GM19351 (cell line): ENCODE measurements around the gene MAP1S.

Experiments used
- ATAC-seq: cut with Tn5 transposase; IDR thresholded peaks from one replicate; pipeline ENCODE4 v1.9.1; 2021; ENCODE audit warnings: mild to moderate bottlenecking, moderate library complexity; ENCODE audit not compliant: unreplicated experiment

The MAP1S gene

DNA sequence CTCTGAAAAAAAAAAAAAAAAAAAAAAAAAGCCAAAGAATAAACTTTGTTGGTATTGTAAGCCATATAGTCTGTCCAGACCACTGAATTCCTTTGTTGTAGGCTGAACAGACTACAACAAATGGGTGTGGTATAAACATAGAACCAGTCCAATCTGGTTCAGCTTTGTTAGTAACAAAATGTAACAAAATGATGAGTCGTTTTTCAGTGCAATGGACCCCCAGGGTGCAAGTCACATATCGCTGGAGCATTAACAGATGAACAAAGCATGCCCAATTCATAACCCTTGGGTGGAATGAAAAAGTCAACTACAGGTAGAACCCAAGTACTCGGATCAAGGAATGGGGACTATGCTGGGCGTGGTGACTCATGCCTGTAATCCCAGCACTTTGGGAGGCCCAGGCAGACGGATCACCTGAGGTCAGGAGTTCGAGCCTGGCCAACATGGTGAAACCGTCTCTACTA, 18.4 kb downstream of the MAP1S start:
- no peak for ATAC-seq

- ATAC-seq: no peak
Observed at GRCh38 chr19:17739121-17739875, 20.0 kb downstream of the MAP1S start.

GRCh38 chr19:17741456-17741855, 22.2 kb downstream of the MAP1S start:
- ATAC-seq: no peak

GRCh38 chr19:17743874-17744580, 24.7 kb downstream of the MAP1S start:
- ATAC-seq: no peak

DNA sequence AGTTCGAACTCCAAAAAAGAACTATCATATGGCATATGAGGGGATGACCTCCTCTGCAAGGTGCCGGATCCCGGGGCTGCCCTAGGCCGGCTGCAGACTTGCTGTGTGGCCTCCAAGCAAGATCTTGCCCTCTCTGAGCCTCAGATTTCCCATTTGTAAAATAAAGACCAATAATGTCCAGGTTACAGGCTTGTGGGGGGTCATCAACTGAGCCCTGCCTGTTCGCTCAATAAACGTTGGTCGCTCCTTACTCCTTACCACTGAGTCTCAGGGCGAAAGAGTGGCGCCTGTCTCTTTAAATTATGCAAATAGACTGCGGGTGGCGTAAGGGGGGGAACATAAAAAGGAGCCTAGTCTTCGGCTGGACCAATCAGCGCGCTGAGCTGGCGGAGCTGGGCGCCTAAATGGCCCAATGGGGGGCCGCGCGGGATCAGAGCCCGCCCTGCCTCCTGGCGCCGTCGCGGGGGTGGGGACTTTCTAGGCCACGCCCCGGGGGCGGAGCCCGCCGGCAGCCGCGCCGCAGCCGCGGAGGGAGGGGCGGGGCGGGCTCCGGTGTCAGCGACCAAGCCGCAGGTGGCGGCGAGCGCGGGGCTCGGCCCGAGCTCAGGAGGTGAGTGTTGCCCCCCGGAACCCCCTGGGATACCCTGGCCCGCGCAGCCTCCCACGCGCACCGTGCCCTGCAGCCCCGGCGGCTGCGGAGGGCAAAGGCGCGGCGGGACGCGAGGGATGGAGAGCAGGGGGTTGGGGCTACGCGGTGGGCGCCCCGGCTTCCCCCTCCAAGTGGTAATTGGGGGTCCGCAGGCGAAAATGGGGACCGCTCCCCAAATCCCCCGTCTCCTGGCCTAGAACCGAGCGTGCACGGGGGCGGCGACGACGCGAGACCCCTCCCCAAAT, 28.2 kb downstream of the MAP1S start:
- peak; percentile 68 for ATAC-seq

DNA sequence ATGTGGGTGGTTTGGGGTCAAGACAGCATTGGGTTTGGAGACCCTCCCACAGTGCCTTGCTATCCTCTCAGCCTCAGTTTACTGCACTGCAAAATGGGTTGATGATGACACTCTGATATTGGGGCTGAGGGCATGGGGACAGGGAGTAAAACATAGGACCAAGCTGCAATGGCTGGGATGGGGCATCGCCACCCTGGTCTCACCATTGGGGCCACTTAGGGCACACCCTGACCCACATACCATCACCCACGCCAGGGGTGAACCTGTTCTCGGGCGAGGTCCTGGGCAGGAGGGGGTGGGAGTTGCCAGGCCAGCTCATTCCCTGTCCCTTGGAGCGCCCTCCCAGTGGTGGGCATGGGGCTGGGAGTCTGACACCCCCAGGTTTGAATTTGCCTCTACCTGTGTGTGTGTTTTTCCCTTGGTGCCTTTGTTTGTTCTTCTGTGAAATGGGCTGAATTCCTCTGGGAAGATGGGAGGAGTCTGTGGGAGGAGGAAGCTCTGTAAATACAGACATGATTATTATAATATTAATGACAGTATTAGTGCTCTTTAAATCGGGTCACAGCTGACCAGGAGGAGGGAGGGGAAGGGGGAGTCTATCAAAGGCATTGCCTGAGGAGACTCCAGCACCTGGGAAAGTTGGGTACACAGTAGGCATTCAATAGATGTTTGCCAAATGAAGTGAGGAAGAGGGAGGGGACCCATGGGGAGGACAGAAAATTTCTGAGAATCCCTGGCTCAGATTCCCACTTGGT, 29.8 kb downstream of the MAP1S start:
- ATAC-seq: no peak

DNA sequence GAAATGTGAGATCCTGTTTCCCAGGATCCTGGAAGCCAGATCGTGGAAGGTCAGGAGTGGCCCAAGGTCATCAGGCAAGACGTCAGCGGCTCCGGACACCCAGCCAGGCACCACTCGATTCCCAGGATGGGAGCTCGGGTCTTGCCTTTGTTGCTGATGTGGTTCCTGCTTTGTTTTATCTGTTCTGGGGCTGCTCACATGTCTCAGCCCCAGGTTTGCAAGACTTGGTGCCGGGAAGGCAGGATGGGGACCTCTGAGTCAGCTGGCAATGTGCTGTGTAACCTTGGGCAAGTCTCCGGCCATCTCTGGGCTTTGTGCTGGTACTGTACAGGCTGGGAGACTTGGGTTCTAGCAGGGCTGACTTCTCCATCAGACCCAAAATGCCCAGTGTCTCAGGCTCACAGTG, 30.6 kb downstream of the MAP1S start:
- no peak for ATAC-seq

DNA sequence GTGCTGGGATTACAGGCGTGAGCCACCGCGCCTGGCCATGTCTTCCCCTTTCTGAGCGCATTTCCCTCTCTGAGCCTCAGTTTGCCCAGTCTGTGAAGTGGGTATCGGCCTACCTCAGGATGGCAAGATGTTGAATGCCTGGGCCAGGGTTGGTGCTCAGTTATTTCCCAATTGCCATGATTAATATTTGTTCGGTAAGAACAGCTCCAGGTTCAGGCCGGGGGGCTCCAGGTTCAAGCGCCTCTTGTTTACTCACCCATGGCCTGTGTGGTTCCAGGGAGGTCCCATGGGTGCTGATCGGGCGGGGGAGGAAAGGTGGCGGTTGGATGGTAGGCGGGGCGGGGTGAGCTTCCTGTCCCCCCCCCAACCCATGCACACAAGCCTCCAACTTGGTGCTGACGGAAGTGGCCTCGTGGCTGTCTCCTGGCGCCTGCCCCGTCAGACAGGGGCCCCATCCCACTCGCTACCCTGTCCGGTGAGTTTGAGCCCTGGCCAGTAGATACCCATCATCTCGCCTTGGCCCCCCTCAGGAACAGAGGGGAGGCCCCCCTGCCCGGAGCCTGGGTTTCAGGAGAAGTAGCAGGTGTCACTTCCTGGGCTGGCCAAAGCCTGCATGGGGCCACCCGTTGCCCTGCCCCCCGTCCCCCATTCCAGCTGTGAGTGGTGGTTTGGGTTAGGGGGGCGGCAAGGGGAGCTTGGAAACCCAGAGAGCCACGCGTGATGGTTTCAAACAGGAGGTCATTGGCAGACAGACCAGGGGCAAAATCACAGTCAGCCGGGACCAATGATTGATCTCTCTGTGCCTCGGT, 32.0 kb downstream of the MAP1S start, which contains the start of gene FCHO1:
FCHO1 (plus strand) TSS at position 375 of the 809 bp plus-strand sequence. CDS start 3,688 bp downstream, outside the sequence.
- ATAC-seq: peak; percentile 37

DNA sequence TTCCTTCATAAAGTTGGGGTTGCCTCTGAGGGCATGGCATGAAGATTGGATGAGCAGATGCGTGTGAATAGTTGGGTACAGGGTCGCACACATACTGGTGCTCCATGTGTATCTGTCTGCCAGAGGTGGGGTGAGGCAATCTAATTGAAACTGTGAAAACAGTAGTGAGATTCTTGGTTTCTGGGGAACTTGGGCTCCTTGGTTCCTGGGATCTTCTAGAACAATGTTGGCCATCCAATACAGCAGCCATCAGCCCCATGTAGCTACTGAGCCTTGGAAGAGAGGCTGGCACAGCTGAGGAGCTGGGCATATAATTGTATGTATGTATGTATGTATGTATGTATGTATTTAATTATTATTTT, 32.6 kb downstream of the MAP1S start:
- no peak for ATAC-seq

DNA sequence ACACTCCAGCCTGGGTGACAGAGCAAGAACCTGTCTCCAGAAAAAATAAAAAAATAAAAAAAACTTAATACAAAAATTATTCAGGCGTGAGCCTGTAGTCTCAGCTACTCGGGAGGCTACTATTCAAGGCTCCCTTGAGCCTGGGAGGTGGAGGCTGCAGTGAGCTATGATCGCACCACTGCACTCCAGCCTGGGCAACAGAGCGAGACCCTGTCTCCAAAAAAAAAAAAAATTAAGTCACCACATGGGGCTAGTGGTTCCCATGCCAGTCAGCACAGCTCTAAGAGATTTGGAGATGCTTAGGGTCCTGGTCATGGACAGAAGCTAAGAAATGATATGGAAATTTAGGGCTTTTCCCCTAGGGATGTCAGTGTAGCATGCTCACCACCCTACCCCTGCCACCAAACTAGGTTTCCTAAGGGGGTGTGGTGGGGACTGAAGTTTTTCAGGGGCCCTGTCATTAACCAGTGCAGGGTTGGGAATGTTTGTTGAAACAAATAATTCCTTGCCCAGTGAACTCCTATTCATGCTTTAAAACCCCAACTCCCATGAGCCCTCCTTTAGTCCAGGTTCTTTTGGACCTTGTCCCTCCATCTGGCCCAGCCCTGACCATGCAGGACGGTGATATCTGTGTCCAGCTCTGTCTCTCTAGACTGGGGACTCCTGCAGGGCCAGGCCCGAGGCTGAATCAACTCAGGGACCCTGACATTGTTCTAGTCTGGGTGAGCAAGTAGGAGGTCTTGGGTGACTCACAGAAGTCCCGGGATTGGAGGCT, 33.8 kb downstream of the MAP1S start:
- no peak for ATAC-seq

GRCh38 chr19:17753976-17754375, 34.7 kb downstream of the MAP1S start:
- ATAC-seq: no peak

GRCh38 chr19:17754634-17755442, 35.6 kb downstream of the MAP1S start:
- no peak for ATAC-seq

DNA sequence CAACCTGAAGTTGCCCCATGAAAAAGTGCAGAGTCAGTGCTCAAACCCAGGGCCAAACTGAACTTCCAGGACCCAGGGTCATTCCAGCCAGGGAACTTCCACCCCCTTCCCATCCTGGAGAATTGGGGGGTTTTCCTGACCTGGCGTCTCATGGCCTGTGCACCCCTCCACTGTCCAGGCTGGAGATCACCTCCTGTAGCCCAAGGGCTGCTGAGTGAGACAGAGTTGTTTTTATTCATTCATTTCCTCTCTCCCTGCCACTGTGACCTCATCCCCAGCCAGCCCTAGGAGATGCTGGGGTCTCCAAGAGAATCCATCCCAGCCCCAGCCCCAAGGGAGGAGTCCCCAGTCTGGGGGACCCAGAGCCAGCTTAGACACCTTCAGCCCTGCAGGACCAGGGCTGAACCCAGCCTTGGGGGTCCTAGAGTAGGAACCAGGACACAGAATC, 36.2 kb downstream of the MAP1S start:
- no peak for ATAC-seq

- no peak for ATAC-seq
Observed at GRCh38 chr19:17755977-17756670, 36.8 kb downstream of the MAP1S start.

DNA sequence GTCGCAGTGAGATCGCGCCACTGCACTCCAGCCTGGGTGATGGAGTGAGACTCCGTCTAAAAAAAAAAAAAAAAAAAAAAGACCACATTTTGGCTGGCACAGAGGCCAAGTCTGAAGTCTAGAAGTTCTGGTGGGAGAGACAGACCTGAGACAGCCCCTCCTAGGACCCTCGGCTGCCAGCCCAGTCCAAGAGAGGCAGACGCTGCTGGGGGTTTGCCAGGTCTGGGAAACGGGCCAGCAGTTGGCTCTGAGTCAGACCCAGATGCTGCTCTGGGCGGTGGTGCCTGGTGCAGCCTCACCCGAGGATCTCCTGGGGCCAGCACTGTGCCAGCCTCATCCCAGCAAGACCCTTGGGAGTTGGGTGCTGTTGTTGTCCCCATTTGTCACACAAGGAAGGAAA, 37.8 kb downstream of the MAP1S start:
- ATAC-seq: no peak

- ATAC-seq: no peak
Observed at GRCh38 chr19:17758515-17758914, 39.2 kb downstream of the MAP1S start.

DNA sequence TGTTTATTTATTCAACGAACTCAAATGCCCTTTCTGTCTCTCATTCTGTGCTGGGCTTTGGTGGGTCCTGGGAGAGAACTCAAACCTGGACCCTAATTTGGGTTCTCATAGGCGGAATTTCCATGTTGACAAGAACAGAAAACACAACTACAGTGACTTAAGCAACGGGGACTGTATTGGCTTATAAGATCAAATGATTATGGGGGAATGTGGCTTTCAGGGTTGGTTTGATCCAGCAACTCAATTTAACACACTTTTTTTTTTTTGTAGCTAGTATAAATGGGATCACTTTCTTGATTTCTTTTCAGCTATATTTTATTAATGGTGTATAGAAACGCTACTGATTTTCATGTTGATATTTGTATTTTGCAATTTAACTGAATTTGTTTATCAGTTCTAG, 41.9 kb downstream of the MAP1S start:
- no peak for ATAC-seq
